Heart left ventricle (tissue), 13 donors: Measurements from ENCODE around the gene MSL3B.

Source experiments
- CTCF ChIP-seq, 12 donors: fragments of 200-600 bp; sonication (generic) in 4 of 12; IDR thresholded peaks; one replicate each; pipeline versions ENCODE4 v1.5.0 to v1.8.0; 2018 to 2022; ENCODE audit warnings: antibody characterized with exemption in 12 of 12, mild to moderate bottlenecking in 5 of 12
- POLR2A ChIP-seq, 2 donors: fragments of 450-650 bp; IDR thresholded peaks; one replicate each; pipeline ENCODE4 v1.6.1; 2017; ENCODE audit warnings: antibody characterized with exemption in 2 of 2, mild to moderate bottlenecking in 2 of 2, moderate library complexity in 2 of 2
- donor health status: ischemic (EF 13 %, LVEDD 7.1; RV severe dilation, severe dysfunction).
- donor health status: DM: no; HTN: yes; CAD: no.
- donor health status: DM: no; HTN: no; CAD: no.
- donor health status: ischemic (EF 25% LVEDD 6.9; RV normal size, moderate dysfunction).
- donor health status: ischemic (EF 25% LVEDD 5.7; RV mildly dilated, moderate dysfunction).
- donor health status: ischemic (EF 35%, LVEDD 5.7; RV mildly dilated, moderate dysfunction).
- donor health status: nonischemic (EF 11% LVEDD 7.7; RV severe dilation, severe dysfunction).
- donor health status: DM: yes; HTN: yes; CAD: no.
- donor health status: PGD.
- donor health status: ischemic (EF 29% LVEDD 5.4; RV normal size, mild dysfunction).
- donor health status: nonischemic (EF 23%, LVEDD 6.1; RV moderate dilation, normal function).

- TF ChIP-seq CTCF (IDR thresholded peaks at IDR 0.05) (no peak), POLR2A (IDR thresholded peaks at IDR 0.05) (no peak)
These were observed 14.2 kb upstream of the MSL3B start for GRCh38 chr2:233882353-233882752.
